BJ (cell line): Measurements from ENCODE around the gene CNPY1. TPM values are rescaled to one million over a fixed set of nuclear protein-coding genes. Genes with fewer than 3 reads are reported as not detected.

Experiments used
- CTCF ChIA-PET: fragments of 350-600 bp; formaldehyde crosslinking; extraction: SDS; loops from one replicate; lab custom pipeline; 2021; ENCODE audit warnings: antibody characterized with exemption, inconsistent platforms; lab: Yijun Ruan, JAX
- POLR2A ChIA-PET: fragments of 300-600 bp; sonication (Branson Sonifier 250); formaldehyde crosslinking; extraction: SDS; loops from one replicate; lab custom pipeline; 2021; ENCODE audit warnings: antibody characterized with exemption; lab: Charles Lee
- DNase-seq: peaks from one replicate; pipeline ENCODE4 v3.0.0-alpha.2; 2011; ENCODE audit warnings: low read depth
- H3K27me3 ChIP-seq: 2 replicates; pipeline ENCODE4 v1.6.0; 2011; ENCODE audit warnings: low read length; ENCODE audit not compliant: control insufficient read depth, insufficient read depth
- H3K36me3 ChIP-seq: 2 replicates; pipeline ENCODE4 v1.5.1; 2011; ENCODE audit warnings: low read length; ENCODE audit not compliant: control insufficient read depth, insufficient read depth
- H3K4me3 ChIP-seq: 2 replicates; pipeline ENCODE4 v1.5.1; 2011; ENCODE audit warnings: low read depth, mild to moderate bottlenecking, control low read depth, low read length
- polyA plus RNA-seq: library from polyadenylated mRNA; depleted of rRNA; stranded (reverse); fragments of >200 nt; gene quantifications from 2 replicates; pipeline ENCODE4 v1.2.3, GENCODE V29; 2011
- TF ChIP-seq, protein P1 (sequence below): IDR thresholded peaks from 2 replicates; pipeline ENCODE4 v1.5.1; 2011; ENCODE audit warnings: low read depth, mild to moderate bottlenecking, control low read depth, inconsistent platforms, low read length, moderate library complexity; ENCODE audit not compliant: insufficient read depth

Gene CNPY1
- polyA plus RNA-seq, 1 experiment: not detected

GRCh38 chr7:155460926-155461613 lies 85.3 kb downstream of the CNPY1 start:
- DNase-seq: no peak
- ChIA-PET CTCF (interaction anchor here (1.1 kb wide), 1 partner anchor 10 kb away, joined by 6 read pairs; no protein-coding TSS in a partner anchor), POLR2A (no interaction called here)
- Histone ChIP-seq H3K27me3 (peaks cover 60% of the 10 kb centered on the region), H3K4me3 (no peak overlapping the region), H3K36me3 (no peaks in the 10 kb centered on the region)
- TF ChIP-seq, protein P1, sequence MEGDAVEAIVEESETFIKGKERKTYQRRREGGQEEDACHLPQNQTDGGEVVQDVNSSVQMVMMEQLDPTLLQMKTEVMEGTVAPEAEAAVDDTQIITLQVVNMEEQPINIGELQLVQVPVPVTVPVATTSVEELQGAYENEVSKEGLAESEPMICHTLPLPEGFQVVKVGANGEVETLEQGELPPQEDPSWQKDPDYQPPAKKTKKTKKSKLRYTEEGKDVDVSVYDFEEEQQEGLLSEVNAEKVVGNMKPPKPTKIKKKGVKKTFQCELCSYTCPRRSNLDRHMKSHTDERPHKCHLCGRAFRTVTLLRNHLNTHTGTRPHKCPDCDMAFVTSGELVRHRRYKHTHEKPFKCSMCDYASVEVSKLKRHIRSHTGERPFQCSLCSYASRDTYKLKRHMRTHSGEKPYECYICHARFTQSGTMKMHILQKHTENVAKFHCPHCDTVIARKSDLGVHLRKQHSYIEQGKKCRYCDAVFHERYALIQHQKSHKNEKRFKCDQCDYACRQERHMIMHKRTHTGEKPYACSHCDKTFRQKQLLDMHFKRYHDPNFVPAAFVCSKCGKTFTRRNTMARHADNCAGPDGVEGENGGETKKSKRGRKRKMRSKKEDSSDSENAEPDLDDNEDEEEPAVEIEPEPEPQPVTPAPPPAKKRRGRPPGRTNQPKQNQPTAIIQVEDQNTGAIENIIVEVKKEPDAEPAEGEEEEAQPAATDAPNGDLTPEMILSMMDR: no peak

- no peaks in the 10 kb centered on the region for H3K36me3 ChIP-seq
- TF ChIP-seq, protein P1: no peak
- POLR2A ChIA-PET: no interaction called here
- H3K4me3 ChIP-seq: no peak overlapping the region
- H3K27me3 ChIP-seq: peaks cover 63% of the 10 kb centered on the region
- CTCF ChIA-PET: no interaction called here
- no peak for DNase-seq
These were observed 86.5 kb downstream of the CNPY1 start for GRCh38 chr7:155459700-155460461.

DNA sequence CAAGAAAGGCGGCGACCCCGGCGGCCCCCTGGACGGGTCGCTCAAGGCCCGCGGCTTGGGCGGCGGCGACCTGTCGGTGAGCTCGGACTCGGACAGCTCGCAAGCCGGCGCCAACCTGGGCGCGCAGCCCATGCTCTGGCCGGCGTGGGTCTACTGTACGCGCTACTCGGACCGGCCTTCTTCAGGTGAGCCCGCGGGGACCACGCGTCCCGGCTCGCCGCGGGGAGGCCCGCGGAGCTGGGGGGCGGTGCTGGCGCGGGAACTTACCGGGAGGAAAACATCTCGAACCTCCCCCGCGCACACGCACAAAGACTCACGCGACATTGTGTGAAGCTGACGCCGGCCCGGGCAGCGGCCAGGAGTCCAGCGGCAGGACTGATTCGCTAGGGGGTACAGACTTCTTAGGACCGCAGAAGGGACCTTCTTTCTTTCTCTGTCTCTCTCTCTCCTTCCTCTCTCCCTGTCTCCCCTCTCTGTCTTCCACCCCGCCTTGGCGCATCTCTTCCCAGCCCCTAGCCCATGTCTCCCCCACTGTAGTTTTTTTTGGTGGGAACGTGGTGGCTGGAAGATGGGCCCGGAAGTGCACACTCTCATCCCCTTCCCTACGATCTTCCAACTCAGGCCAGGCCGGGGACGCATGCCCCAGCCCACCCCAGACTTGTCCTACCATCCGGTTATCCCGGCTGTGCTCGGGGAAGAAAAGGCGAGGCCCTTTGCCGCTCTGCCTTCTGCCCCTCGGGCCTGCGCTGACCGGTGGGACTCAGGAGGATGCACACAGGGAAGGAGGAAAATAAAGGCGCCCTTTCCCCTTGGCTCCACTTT lies 87.3 kb downstream of the CNPY1 start:
- no peak for DNase-seq
- ChIA-PET POLR2A (no interaction called here), CTCF (interaction anchor here (0.9 kb wide), 1 partner anchor 9 kb away, joined by 3 read pairs; no protein-coding TSS in a partner anchor)
- no peaks in the 10 kb centered on the region for H3K36me3 ChIP-seq
- H3K27me3 ChIP-seq: peaks cover 68% of the 10 kb centered on the region
- TF ChIP-seq, protein P1: no peak
- H3K4me3 ChIP-seq: no peak overlapping the region

GRCh38 chr7:155458111-155458877 lies 88.1 kb downstream of the CNPY1 start, which contains the start of gene EN2:
TSS of gene EN2 (plus strand) at chr7:155458129. CDS start at chr7:155458378, 249 bp downstream.
- CTCF ChIA-PET: interaction anchor here (0.9 kb wide), 1 partner anchor 8 kb away, joined by 3 read pairs; no protein-coding TSS in a partner anchor
- TF ChIP-seq, protein P1: no peak
- Histone ChIP-seq H3K36me3 (no peaks in the 10 kb centered on the region), H3K27me3 (peaks cover 68% of the 10 kb centered on the region), H3K4me3 (peak within 1 kb of the TSS; percentile 22)
- POLR2A ChIA-PET: no interaction called here
- DNase-seq: no peak
